Measurements from ENCODE around the gene LRP1B. TPM values are rescaled to one million over a fixed set of nuclear protein-coding genes. Genes with fewer than 3 reads are reported as not detected.

LRP1B gene
- total RNA-seq, 1 experiment from 2014 or later: 0.21 TPM

DNA sequence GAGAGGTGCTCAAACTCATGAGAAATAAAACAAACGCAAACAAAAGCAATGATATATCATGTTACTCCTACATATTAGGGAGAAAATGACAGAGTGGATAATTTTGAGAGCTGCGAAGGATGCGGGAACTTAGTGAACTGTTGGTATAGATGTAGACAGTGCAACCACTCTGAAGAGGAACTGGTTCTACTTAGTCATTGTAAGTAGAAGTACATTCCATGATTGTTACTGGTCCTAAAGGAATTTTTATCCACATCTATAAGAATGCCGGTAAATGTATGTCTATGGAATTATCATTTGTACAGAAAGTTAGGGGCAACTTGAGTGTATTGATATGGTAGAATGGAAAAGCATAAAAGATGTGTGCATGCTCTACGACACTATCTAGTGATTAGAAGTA is 1238.4 kb downstream of the LRP1B start:
- Mint-ChIP-seq H3K4me1 (ENCODE audit: low read depth, unreplicated experiment) (peaks cover 13% of the 10 kb centered on the region), H3K27me3 (ENCODE audit: unreplicated experiment) (no peaks in the 10 kb centered on the region), H3K9me3 (ENCODE audit: low read depth, unreplicated experiment) (peaks cover 6% of the 10 kb centered on the region), H3K36me3 (ENCODE audit: insufficient read depth, unreplicated experiment) (no peaks in the 10 kb centered on the region), H3K27ac (ENCODE audit: unreplicated experiment) (no peak overlapping the region), H3K4me3 (ENCODE audit: low read depth, unreplicated experiment) (no peak overlapping the region)
- intact Hi-C loops (cut with micrococcal nuclease; ENCODE audit: unreplicated experiment): no loop called here
- CTCF ChIA-PET: no interaction called here
- DNase-seq: no peak
- no TSS peak for BruUV-seq (replicated peaks)
- TF ChIP-seq CTCF (IDR thresholded peaks at IDR 0.05; ENCODE audit: unreplicated experiment): no peak

GRCh38 chr2:140891614-140892212 is 1239.1 kb downstream of the LRP1B start:
- CTCF ChIA-PET: interaction anchor here (0.6 kb wide), 1 partner anchor 524 kb away, joined by 3 read pairs; no protein-coding TSS in a partner anchor
- no peak for DNase-seq
- H3K4me3 Mint-ChIP-seq (ENCODE audit: low read depth, unreplicated experiment): no peak overlapping the region
- no peak for TF ChIP-seq CTCF (IDR thresholded peaks at IDR 0.05; ENCODE audit: unreplicated experiment)
- H3K27ac Mint-ChIP-seq (ENCODE audit: unreplicated experiment): no peak overlapping the region
- no TSS peak for BruUV-seq (replicated peaks)
- H3K36me3 Mint-ChIP-seq (ENCODE audit: insufficient read depth, unreplicated experiment): no peaks in the 10 kb centered on the region
- no peaks in the 10 kb centered on the region for H3K27me3 Mint-ChIP-seq (ENCODE audit: unreplicated experiment)
- H3K4me1 Mint-ChIP-seq (ENCODE audit: low read depth, unreplicated experiment): peaks cover 13% of the 10 kb centered on the region
- peaks cover 6% of the 10 kb centered on the region for H3K9me3 Mint-ChIP-seq (ENCODE audit: low read depth, unreplicated experiment)
- intact Hi-C loops (cut with micrococcal nuclease; ENCODE audit: unreplicated experiment): no loop called here

GRCh38 chr2:140882671-140883620 is 1247.9 kb downstream of the LRP1B start:
- no peak overlapping the region for H3K4me3 Mint-ChIP-seq (ENCODE audit: low read depth, unreplicated experiment)
- DNase-seq: no peak
- TF ChIP-seq CTCF (IDR thresholded peaks at IDR 0.05; ENCODE audit: unreplicated experiment): no peak
- no peaks in the 10 kb centered on the region for H3K9me3 Mint-ChIP-seq (ENCODE audit: low read depth, unreplicated experiment)
- CTCF ChIA-PET: no interaction called here
- H3K36me3 Mint-ChIP-seq (ENCODE audit: insufficient read depth, unreplicated experiment): no peaks in the 10 kb centered on the region
- no TSS peak for BruUV-seq (replicated peaks)
- intact Hi-C loops (cut with micrococcal nuclease; ENCODE audit: unreplicated experiment): no loop called here
- no peaks in the 10 kb centered on the region for H3K4me1 Mint-ChIP-seq (ENCODE audit: low read depth, unreplicated experiment)
- H3K27ac Mint-ChIP-seq (ENCODE audit: unreplicated experiment): no peak overlapping the region
- H3K27me3 Mint-ChIP-seq (ENCODE audit: unreplicated experiment): no peaks in the 10 kb centered on the region

GRCh38 chr2:140880573-140880972 is 1250.2 kb downstream of the LRP1B start:
- CTCF ChIA-PET: no interaction called here
- no peaks in the 10 kb centered on the region for H3K36me3 Mint-ChIP-seq (ENCODE audit: insufficient read depth, unreplicated experiment)
- H3K4me1 Mint-ChIP-seq (ENCODE audit: low read depth, unreplicated experiment): no peaks in the 10 kb centered on the region
- H3K4me3 Mint-ChIP-seq (ENCODE audit: low read depth, unreplicated experiment): no peak overlapping the region
- H3K9me3 Mint-ChIP-seq (ENCODE audit: low read depth, unreplicated experiment): peaks cover 3% of the 10 kb centered on the region
- no TSS peak for BruUV-seq (replicated peaks)
- no peak for DNase-seq
- intact Hi-C loops (cut with micrococcal nuclease; ENCODE audit: unreplicated experiment): no loop called here
- no peak for TF ChIP-seq CTCF (IDR thresholded peaks at IDR 0.05; ENCODE audit: unreplicated experiment)
- no peaks in the 10 kb centered on the region for H3K27me3 Mint-ChIP-seq (ENCODE audit: unreplicated experiment)
- no peak overlapping the region for H3K27ac Mint-ChIP-seq (ENCODE audit: unreplicated experiment)
